ENCODE results near the gene TBX5. TPM values are rescaled to one million over a fixed set of nuclear protein-coding genes. Genes with fewer than 3 reads are reported as not detected.

The TBX5 gene
- polyA plus RNA-seq, 3 donors = not detected

- TF ChIP-seq CTCF (IDR thresholded peaks at IDR 0.05) = no peak
- Histone ChIP-seq H4K20me1 (ENCODE audit: insufficient read depth, low read length) (no peaks in the 10 kb centered on the region), H3K4me2 (replicated peaks; ENCODE audit: extremely low read depth, low read length, poor library complexity, severe bottlenecking) (no peak overlapping the region), H3K9me3 (replicated peaks in 1 of 2; ENCODE audit: control insufficient read depth in 1 of 2, insufficient read depth in 1 of 2, low read length in 2 of 2) (no peaks in the 10 kb centered on the region), H2AFZ (ENCODE audit: insufficient read depth, low read depth, low read length, poor library complexity, severe bottlenecking) (no peak overlapping the region), H3K4me1 (ENCODE audit: control insufficient read depth in 1 of 2, insufficient read depth in 2 of 2, low read length in 2 of 2) (no peaks in the 10 kb centered on the region), H3K9ac (ENCODE audit: insufficient read depth, low read length, poor library complexity, severe bottlenecking) (no peak overlapping the region), H3K27me3 (ENCODE audit: control insufficient read depth in 2 of 2, insufficient read depth in 2 of 2, low read length in 2 of 2) (no peaks in the 10 kb centered on the region), H3K4me3 (replicated peaks in 1 of 3; ENCODE audit: low read depth in 2 of 3, low read length in 3 of 3) (no peak overlapping the region), H3K27ac (ENCODE audit: low read depth in 1 of 2, low read length in 2 of 2) (no peak overlapping the region), H3K36me3 (replicated peaks in 1 of 2; ENCODE audit: control insufficient read depth in 1 of 2, insufficient read depth in 2 of 2, low read length in 2 of 2) (no peaks in the 10 kb centered on the region), H3K79me2 (ENCODE audit: insufficient read depth, low read length) (no peaks in the 10 kb centered on the region)
- Mint-ChIP-seq H3K27me3 (ENCODE audit: low read depth in 3 of 3) (peaks cover 0 to 4% (median 1%) of the 10 kb centered on the region in 3 donors), H3K4me1 (no peaks in the 10 kb centered on the region), H3K36me3 (no peaks in the 10 kb centered on the region), H3K9me3 (peaks cover 0 to 4% (median 0%) of the 10 kb centered on the region in 7 donors), H3K4me3 (no peak overlapping the region), H3K27ac (no peak overlapping the region)
- WGBS (ENCODE audit: insufficient coverage) = no CpG with 5 or more reads among the region's 2 CpGs
- intact Hi-C loops (cut with micrococcal nuclease) = no loop called here
- no peak for DNase-seq
Measured at GRCh38 chr12:114318984-114319383, 87.0 kb downstream of the TBX5 start.

- 87% methylated on average over 5 of the region's 5 CpGs for WGBS (ENCODE audit: insufficient coverage)
- Histone ChIP-seq H3K4me1 (ENCODE audit: control insufficient read depth in 1 of 2, insufficient read depth in 2 of 2, low read length in 2 of 2) (no peaks in the 10 kb centered on the region), H3K79me2 (ENCODE audit: insufficient read depth, low read length) (no peaks in the 10 kb centered on the region), H3K9me3 (replicated peaks in 1 of 2; ENCODE audit: control insufficient read depth in 1 of 2, insufficient read depth in 1 of 2, low read length in 2 of 2) (no peaks in the 10 kb centered on the region), H3K4me2 (replicated peaks; ENCODE audit: extremely low read depth, low read length, poor library complexity, severe bottlenecking) (no peak overlapping the region), H2AFZ (ENCODE audit: insufficient read depth, low read depth, low read length, poor library complexity, severe bottlenecking) (no peak overlapping the region), H3K27ac (ENCODE audit: low read depth in 1 of 2, low read length in 2 of 2) (no peak overlapping the region), H3K36me3 (replicated peaks in 1 of 2; ENCODE audit: control insufficient read depth in 1 of 2, insufficient read depth in 2 of 2, low read length in 2 of 2) (no peaks in the 10 kb centered on the region), H3K27me3 (ENCODE audit: control insufficient read depth in 2 of 2, insufficient read depth in 2 of 2, low read length in 2 of 2) (no peaks in the 10 kb centered on the region), H3K4me3 (replicated peaks in 1 of 3; ENCODE audit: low read depth in 2 of 3, low read length in 3 of 3) (no peak overlapping the region), H3K9ac (ENCODE audit: insufficient read depth, low read length, poor library complexity, severe bottlenecking) (no peak overlapping the region), H4K20me1 (ENCODE audit: insufficient read depth, low read length) (no peaks in the 10 kb centered on the region)
- no peak overlapping the region for H3K4me3 Mint-ChIP-seq
- peaks cover 0 to 4% (median 2%) of the 10 kb centered on the region in 7 donors for H3K9me3 Mint-ChIP-seq
- no peak for DNase-seq
- H3K27ac Mint-ChIP-seq = no peak overlapping the region
- intact Hi-C loops (cut with micrococcal nuclease) = no loop called here
- H3K27me3 Mint-ChIP-seq (ENCODE audit: low read depth in 3 of 3) = peaks cover 0 to 4% (median 0%) of the 10 kb centered on the region in 3 donors
- no peak for TF ChIP-seq CTCF (IDR thresholded peaks at IDR 0.05)
- no peaks in the 10 kb centered on the region for H3K4me1 Mint-ChIP-seq
- H3K36me3 Mint-ChIP-seq = no peaks in the 10 kb centered on the region
Measured at GRCh38 chr12:114316076-114316475, 89.9 kb downstream of the TBX5 start.
